WTC11 (cell line): ENCODE data around the gene AHNAK. TPM values are rescaled to one million over a fixed set of nuclear protein-coding genes. Genes with fewer than 3 reads are reported as not detected.
A peak's percentile ranks its signal among the peaks of the same experiment; 100 is the strongest.

Experiments used
- ATAC-seq: fragments of 200-7000 bp; cut with Tn5 transposase; 2 replicates; pipeline ENCODE4 v1.10.0; 2021; ENCODE audit warnings: mild to moderate bottlenecking, moderate library complexity
- CTCF ChIA-PET: fragments of 300-600 bp; sonication (Branson Sonifier 250); formaldehyde crosslinking; loops from one replicate; lab custom pipeline; 2021; ENCODE audit warnings: antibody characterized with exemption; lab: Charles Lee
- POLR2A ChIA-PET: fragments of 350-600 bp; sonication (Branson Sonifier 250); formaldehyde crosslinking; loops from one replicate; lab custom pipeline; 2021; ENCODE audit warnings: antibody characterized with exemption; lab: Charles Lee
- DNase-seq: peaks from one replicate; pipeline ENCODE4 v3.0.0; 2021; ENCODE audit warnings: low spot score
- H3K27ac Mint-ChIP-seq: 2 replicates; pipeline ENCODE4 v1.8.0; 2021; ENCODE audit warnings: mixed read lengths
- H3K27me3 Mint-ChIP-seq: 2 replicates; pipeline ENCODE4 v1.8.0; 2021; ENCODE audit warnings: low read depth, mild to moderate bottlenecking, moderate library complexity, mixed read lengths
- H3K36me3 Mint-ChIP-seq: 2 replicates; pipeline ENCODE4 v1.8.0; 2021; ENCODE audit warnings: mixed read lengths
- H3K4me1 Mint-ChIP-seq: 2 replicates; pipeline ENCODE4 v1.8.0; 2022; ENCODE audit warnings: mixed read lengths
- H3K4me3 Mint-ChIP-seq: 2 replicates; pipeline ENCODE4 v1.8.0; 2021; ENCODE audit warnings: mild to moderate bottlenecking, moderate library complexity, mixed read lengths
- H3K9me3 Mint-ChIP-seq: 2 replicates; pipeline ENCODE4 v1.8.0; 2021; ENCODE audit warnings: mixed read lengths
- CREB1 ChIP-seq: sonication (generic); formaldehyde crosslinking; IDR thresholded peaks from 2 replicates; pipeline ENCODE4 v1.8.0; 2023; ENCODE audit warnings: mild to moderate bottlenecking, missing genetic modification reagents
- FOXJ3 ChIP-seq: sonication (generic); formaldehyde crosslinking; IDR thresholded peaks from 2 replicates; pipeline ENCODE4 v1.9.0; 2021; ENCODE audit warnings: missing genetic modification reagents, mild to moderate bottlenecking, borderline replicate concordance
- JUN ChIP-seq: sonication (generic); formaldehyde crosslinking; IDR thresholded peaks from 2 replicates; pipeline ENCODE4 v1.8.0; 2023; ENCODE audit warnings: mild to moderate bottlenecking, missing genetic modification reagents
- NFYB ChIP-seq: sonication (generic); formaldehyde crosslinking; conservative IDR thresholded peaks from 2 replicates; pipeline ENCODE4 v1.8.0; 2022; ENCODE audit warnings: low read depth, missing genetic modification reagents
- NR1H2 ChIP-seq: sonication (generic); formaldehyde crosslinking; IDR thresholded peaks from 2 replicates; pipeline ENCODE4 v1.9.0; 2021; ENCODE audit warnings: mild to moderate bottlenecking, moderate library complexity, missing genetic modification reagents
- SMAD3 ChIP-seq: sonication (generic); formaldehyde crosslinking; IDR thresholded peaks from 2 replicates; pipeline ENCODE4 v1.8.0; 2022; ENCODE audit warnings: missing genetic modification reagents, mild to moderate bottlenecking, borderline replicate concordance
- TP53 ChIP-seq: sonication (generic); formaldehyde crosslinking; IDR thresholded peaks from 2 replicates; pipeline ENCODE4 v1.8.1; 2023; ENCODE audit warnings: mild to moderate bottlenecking, missing genetic modification reagents
- ZBTB21 ChIP-seq: sonication (generic); formaldehyde crosslinking; IDR thresholded peaks from 2 replicates; pipeline ENCODE4 v1.8.1; 2023; ENCODE audit warnings: mild to moderate bottlenecking, missing genetic modification reagents, borderline replicate concordance
- total RNA-seq: library from RNA; stranded (reverse); gene quantifications from 3 replicates; pipeline ENCODE4 v1.2.3, GENCODE V29; 2021
- TF ChIP-seq, protein P1 (sequence below): sonication (generic); formaldehyde crosslinking; IDR thresholded peaks from 2 replicates; pipeline ENCODE4 v1.8.0; 2023; ENCODE audit warnings: missing genetic modification reagents
- TF ChIP-seq, protein P2 (sequence below): fragments of 250-450 bp; sonication (Bioruptor Pico); IDR thresholded peaks from 2 replicates; pipeline ENCODE4 v1.9.0; 2021; ENCODE audit warnings: mild to moderate bottlenecking, borderline replicate concordance
- TF ChIP-seq, protein P3 (sequence below): sonication (generic); formaldehyde crosslinking; conservative IDR thresholded peaks from 2 replicates; pipeline ENCODE4 v1.8.1; 2022; ENCODE audit warnings: mild to moderate bottlenecking, missing genetic modification reagents
- TF ChIP-seq, protein P4 (sequence below): sonication (generic); formaldehyde crosslinking; IDR thresholded peaks from 2 replicates; pipeline ENCODE4 v1.8.1; 2022; ENCODE audit warnings: low read depth, mild to moderate bottlenecking, moderate library complexity, missing genetic modification reagents, borderline replicate concordance
- TF ChIP-seq, protein P5 (sequence below): sonication (generic); formaldehyde crosslinking; IDR thresholded peaks from 2 replicates; pipeline ENCODE4 v1.8.1; 2023; ENCODE audit warnings: mild to moderate bottlenecking, missing genetic modification reagents, moderate library complexity
- TF ChIP-seq, protein P6 (sequence below): sonication (generic); formaldehyde crosslinking; IDR thresholded peaks from 2 replicates; pipeline ENCODE4 v1.8.0; 2022; ENCODE audit warnings: missing genetic modification reagents
- TF ChIP-seq, protein P7 (sequence below): fragments of 250-450 bp; sonication (Bioruptor Pico); IDR thresholded peaks from 2 replicates; pipeline ENCODE4 v1.8.0; 2021; ENCODE audit warnings: mild to moderate bottlenecking

Gene AHNAK
- total RNA-seq, 1 experiment from 2014 or later, result 21.0 TPM

GRCh38 chr11:62535802-62536201 is 10.8 kb downstream of the AHNAK start:
- no peak for DNase-seq
- TF ChIP-seq, protein P1, sequence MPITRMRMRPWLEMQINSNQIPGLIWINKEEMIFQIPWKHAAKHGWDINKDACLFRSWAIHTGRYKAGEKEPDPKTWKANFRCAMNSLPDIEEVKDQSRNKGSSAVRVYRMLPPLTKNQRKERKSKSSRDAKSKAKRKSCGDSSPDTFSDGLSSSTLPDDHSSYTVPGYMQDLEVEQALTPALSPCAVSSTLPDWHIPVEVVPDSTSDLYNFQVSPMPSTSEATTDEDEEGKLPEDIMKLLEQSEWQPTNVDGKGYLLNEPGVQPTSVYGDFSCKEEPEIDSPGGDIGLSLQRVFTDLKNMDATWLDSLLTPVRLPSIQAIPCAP (CRISPR knock-in tag), result no peak
- TF ChIP-seq NFYB (CRISPR knock-in tag) (no peak), NR1H2 (CRISPR knock-in tag) (no peak)
- peaks cover 11% of the 10 kb centered on the region for H3K36me3 Mint-ChIP-seq
- peaks cover 13% of the 10 kb centered on the region for H3K4me1 Mint-ChIP-seq
- ATAC-seq, result no peak
- CTCF ChIA-PET, result interaction anchor here (0.6 to 13.3 kb wide), 5 partner anchors 25 to 141 kb away, joined by 3 to 552 read pairs (median 4); partner anchors contain the start of gene SCGB1A1
- no peak overlapping the region for H3K27ac Mint-ChIP-seq
- POLR2A ChIA-PET, result no interaction called here
- no peak overlapping the region for H3K4me3 Mint-ChIP-seq
- H3K27me3 Mint-ChIP-seq, result no peaks in the 10 kb centered on the region; the same call in 1 of the 2 replicates
- peaks cover 17% of the 10 kb centered on the region for H3K9me3 Mint-ChIP-seq

- Mint-ChIP-seq H3K4me3 (no peak overlapping the region), H3K4me1 (peaks cover 13% of the 10 kb centered on the region), H3K27me3 (no peaks in the 10 kb centered on the region; the same call in 1 of the 2 replicates), H3K27ac (peak overlapping the region; percentile 79), H3K9me3 (peaks cover 26% of the 10 kb centered on the region), H3K36me3 (peaks cover 11% of the 10 kb centered on the region)
- ChIA-PET POLR2A (interaction anchor here (0.6 kb wide), 1 partner anchor 160 kb away, joined by 3 read pairs; no protein-coding TSS in a partner anchor), CTCF (interaction anchor here (1.0 to 13.3 kb wide), 5 partner anchors 8 to 140 kb away, joined by 4 to 552 read pairs (median 5); partner anchors contain the start of gene SCGB1A1)
- ATAC-seq (no peak), DNase-seq (no peak)
- TF ChIP-seq NFYB (CRISPR knock-in tag) (no peak), ZBTB21 (CRISPR knock-in tag) (no peak), JUN (CRISPR knock-in tag) (no peak), SMAD3 (CRISPR knock-in tag) (no peak), FOXJ3 (CRISPR knock-in tag) (no peak), NR1H2 (CRISPR knock-in tag) (no peak), TP53 (CRISPR knock-in tag) (no peak), CREB1 (no peak)
- TF ChIP-seq, protein P2, sequence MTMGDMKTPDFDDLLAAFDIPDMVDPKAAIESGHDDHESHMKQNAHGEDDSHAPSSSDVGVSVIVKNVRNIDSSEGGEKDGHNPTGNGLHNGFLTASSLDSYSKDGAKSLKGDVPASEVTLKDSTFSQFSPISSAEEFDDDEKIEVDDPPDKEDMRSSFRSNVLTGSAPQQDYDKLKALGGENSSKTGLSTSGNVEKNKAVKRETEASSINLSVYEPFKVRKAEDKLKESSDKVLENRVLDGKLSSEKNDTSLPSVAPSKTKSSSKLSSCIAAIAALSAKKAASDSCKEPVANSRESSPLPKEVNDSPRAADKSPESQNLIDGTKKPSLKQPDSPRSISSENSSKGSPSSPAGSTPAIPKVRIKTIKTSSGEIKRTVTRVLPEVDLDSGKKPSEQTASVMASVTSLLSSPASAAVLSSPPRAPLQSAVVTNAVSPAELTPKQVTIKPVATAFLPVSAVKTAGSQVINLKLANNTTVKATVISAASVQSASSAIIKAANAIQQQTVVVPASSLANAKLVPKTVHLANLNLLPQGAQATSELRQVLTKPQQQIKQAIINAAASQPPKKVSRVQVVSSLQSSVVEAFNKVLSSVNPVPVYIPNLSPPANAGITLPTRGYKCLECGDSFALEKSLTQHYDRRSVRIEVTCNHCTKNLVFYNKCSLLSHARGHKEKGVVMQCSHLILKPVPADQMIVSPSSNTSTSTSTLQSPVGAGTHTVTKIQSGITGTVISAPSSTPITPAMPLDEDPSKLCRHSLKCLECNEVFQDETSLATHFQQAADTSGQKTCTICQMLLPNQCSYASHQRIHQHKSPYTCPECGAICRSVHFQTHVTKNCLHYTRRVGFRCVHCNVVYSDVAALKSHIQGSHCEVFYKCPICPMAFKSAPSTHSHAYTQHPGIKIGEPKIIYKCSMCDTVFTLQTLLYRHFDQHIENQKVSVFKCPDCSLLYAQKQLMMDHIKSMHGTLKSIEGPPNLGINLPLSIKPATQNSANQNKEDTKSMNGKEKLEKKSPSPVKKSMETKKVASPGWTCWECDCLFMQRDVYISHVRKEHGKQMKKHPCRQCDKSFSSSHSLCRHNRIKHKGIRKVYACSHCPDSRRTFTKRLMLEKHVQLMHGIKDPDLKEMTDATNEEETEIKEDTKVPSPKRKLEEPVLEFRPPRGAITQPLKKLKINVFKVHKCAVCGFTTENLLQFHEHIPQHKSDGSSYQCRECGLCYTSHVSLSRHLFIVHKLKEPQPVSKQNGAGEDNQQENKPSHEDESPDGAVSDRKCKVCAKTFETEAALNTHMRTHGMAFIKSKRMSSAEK (CRISPR knock-in tag), result no peak
- TF ChIP-seq, protein P3, sequence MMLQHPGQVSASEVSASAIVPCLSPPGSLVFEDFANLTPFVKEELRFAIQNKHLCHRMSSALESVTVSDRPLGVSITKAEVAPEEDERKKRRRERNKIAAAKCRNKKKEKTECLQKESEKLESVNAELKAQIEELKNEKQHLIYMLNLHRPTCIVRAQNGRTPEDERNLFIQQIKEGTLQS (CRISPR knock-in tag), result no peak
- TF ChIP-seq, protein P4, sequence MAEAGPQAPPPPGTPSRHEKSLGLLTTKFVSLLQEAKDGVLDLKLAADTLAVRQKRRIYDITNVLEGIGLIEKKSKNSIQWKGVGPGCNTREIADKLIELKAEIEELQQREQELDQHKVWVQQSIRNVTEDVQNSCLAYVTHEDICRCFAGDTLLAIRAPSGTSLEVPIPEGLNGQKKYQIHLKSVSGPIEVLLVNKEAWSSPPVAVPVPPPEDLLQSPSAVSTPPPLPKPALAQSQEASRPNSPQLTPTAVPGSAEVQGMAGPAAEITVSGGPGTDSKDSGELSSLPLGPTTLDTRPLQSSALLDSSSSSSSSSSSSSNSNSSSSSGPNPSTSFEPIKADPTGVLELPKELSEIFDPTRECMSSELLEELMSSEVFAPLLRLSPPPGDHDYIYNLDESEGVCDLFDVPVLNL (CRISPR knock-in tag), result no peak
- TF ChIP-seq, protein P5, sequence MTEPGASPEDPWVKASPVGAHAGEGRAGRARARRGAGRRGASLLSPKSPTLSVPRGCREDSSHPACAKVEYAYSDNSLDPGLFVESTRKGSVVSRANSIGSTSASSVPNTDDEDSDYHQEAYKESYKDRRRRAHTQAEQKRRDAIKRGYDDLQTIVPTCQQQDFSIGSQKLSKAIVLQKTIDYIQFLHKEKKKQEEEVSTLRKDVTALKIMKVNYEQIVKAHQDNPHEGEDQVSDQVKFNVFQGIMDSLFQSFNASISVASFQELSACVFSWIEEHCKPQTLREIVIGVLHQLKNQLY, result no peak
- TF ChIP-seq, protein P6, sequence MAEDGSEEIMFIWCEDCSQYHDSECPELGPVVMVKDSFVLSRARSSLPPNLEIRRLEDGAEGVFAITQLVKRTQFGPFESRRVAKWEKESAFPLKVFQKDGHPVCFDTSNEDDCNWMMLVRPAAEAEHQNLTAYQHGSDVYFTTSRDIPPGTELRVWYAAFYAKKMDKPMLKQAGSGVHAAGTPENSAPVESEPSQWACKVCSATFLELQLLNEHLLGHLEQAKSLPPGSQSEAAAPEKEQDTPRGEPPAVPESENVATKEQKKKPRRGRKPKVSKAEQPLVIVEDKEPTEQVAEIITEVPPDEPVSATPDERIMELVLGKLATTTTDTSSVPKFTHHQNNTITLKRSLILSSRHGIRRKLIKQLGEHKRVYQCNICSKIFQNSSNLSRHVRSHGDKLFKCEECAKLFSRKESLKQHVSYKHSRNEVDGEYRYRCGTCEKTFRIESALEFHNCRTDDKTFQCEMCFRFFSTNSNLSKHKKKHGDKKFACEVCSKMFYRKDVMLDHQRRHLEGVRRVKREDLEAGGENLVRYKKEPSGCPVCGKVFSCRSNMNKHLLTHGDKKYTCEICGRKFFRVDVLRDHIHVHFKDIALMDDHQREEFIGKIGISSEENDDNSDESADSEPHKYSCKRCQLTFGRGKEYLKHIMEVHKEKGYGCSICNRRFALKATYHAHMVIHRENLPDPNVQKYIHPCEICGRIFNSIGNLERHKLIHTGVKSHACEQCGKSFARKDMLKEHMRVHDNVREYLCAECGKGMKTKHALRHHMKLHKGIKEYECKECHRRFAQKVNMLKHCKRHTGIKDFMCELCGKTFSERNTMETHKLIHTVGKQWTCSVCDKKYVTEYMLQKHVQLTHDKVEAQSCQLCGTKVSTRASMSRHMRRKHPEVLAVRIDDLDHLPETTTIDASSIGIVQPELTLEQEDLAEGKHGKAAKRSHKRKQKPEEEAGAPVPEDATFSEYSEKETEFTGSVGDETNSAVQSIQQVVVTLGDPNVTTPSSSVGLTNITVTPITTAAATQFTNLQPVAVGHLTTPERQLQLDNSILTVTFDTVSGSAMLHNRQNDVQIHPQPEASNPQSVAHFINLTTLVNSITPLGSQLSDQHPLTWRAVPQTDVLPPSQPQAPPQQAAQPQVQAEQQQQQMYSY (CRISPR knock-in tag), result no peak
- TF ChIP-seq, protein P7, sequence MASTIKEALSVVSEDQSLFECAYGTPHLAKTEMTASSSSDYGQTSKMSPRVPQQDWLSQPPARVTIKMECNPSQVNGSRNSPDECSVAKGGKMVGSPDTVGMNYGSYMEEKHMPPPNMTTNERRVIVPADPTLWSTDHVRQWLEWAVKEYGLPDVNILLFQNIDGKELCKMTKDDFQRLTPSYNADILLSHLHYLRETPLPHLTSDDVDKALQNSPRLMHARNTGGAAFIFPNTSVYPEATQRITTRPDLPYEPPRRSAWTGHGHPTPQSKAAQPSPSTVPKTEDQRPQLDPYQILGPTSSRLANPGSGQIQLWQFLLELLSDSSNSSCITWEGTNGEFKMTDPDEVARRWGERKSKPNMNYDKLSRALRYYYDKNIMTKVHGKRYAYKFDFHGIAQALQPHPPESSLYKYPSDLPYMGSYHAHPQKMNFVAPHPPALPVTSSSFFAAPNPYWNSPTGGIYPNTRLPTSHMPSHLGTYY (CRISPR knock-in tag), result no peak
Observed at GRCh38 chr11:62534779-62535545, 11.6 kb downstream of the AHNAK start.
